HepG2 (cell line): ENCODE data around the gene MED4. TPM values are rescaled to one million over a fixed set of nuclear protein-coding genes. Genes with fewer than 3 reads are reported as not detected.
A peak's percentile ranks its signal among the peaks of the same experiment; 100 is the strongest.

Experiments
- ATF7 ChIP-seq, 2 experiments: fragments of 450-650 bp in 1 of 2; sonication (generic) in 1 of 2; formaldehyde crosslinking in 1 of 2; IDR thresholded peaks; 2 replicates each; pipeline versions ENCODE4 v1.4.0 to v1.6.1; 2016 to 2020; ENCODE audit warnings: antibody characterized with exemption in 1 of 2, mild to moderate bottlenecking in 1 of 2, missing genetic modification reagents in 1 of 2
- GPN1 ChIP-seq: sonication (generic); formaldehyde crosslinking; IDR thresholded peaks from 2 replicates; pipeline ENCODE4 v1.5.1; 2020; ENCODE audit warnings: missing genetic modification reagents, borderline replicate concordance
- MAFG ChIP-seq: sonication (generic); formaldehyde crosslinking; IDR thresholded peaks from 2 replicates; pipeline ENCODE4 v1.5.1; 2020; ENCODE audit warnings: mild to moderate bottlenecking, missing genetic modification reagents
- MED8 ChIP-seq: sonication (generic); formaldehyde crosslinking; IDR thresholded peaks from 2 replicates; pipeline ENCODE4 v1.8.1; 2023; ENCODE audit warnings: mild to moderate bottlenecking, missing genetic modification reagents; ENCODE audit not compliant: insufficient replicate concordance
- NFE2L2 ChIP-seq: fragments of 150-350 bp; IDR thresholded peaks from 2 replicates; pipeline ENCODE4 v1.6.1; 2014; ENCODE audit warnings: low read length
- PCBP1 ChIP-seq: fragments of 200-400 bp; formaldehyde crosslinking; IDR thresholded peaks from 2 replicates; pipeline ENCODE4 v1.6.1; 2017; ENCODE audit warnings: mild to moderate bottlenecking, low read depth, low read length, borderline replicate concordance
- ZNF17 ChIP-seq: sonication (generic); formaldehyde crosslinking; IDR thresholded peaks from 2 replicates; pipeline ENCODE4 v1.5.0; 2020; ENCODE audit warnings: mild to moderate bottlenecking, missing genetic modification reagents
- ZNF333 ChIP-seq: sonication (generic); formaldehyde crosslinking; IDR thresholded peaks from 2 replicates; pipeline ENCODE4 v1.4.0; 2020; ENCODE audit warnings: mild to moderate bottlenecking, missing genetic modification reagents, borderline replicate concordance
- ZNF572 ChIP-seq: sonication (generic); formaldehyde crosslinking; IDR thresholded peaks from 2 replicates; pipeline ENCODE4 v1.5.1; 2020; ENCODE audit warnings: mild to moderate bottlenecking, missing genetic modification reagents
- ZNF83 ChIP-seq: sonication (generic); formaldehyde crosslinking; IDR thresholded peaks from 2 replicates; pipeline ENCODE4 v1.4.0; 2020; ENCODE audit warnings: missing genetic modification reagents, mild to moderate bottlenecking, borderline replicate concordance
- ZNF879 ChIP-seq: sonication (generic); formaldehyde crosslinking; IDR thresholded peaks from 2 replicates; pipeline ENCODE4 v1.8.1; 2023; ENCODE audit warnings: missing genetic modification reagents
- polyA plus RNA-seq, 8 experiments: library from polyadenylated mRNA; depleted of rRNA in 3 of 8; stranded (reverse) in 7 of 8; unstranded in 1 of 8; fragments of >200 nt; fragmentation: Illumina TruSeq in 4 of 8; extraction: Trizol in 4 of 8; gene quantifications; 2 replicates each; pipeline versions ENCODE4 v1.2.1 to v1.2.3, GENCODE V29; 2011 to 2016; ENCODE audit warnings: low read depth in 4 of 8, missing spikeins in 1 of 8, mixed read lengths in 1 of 8; ENCODE audit not compliant: insufficient read depth in 1 of 8
- total RNA-seq, 5 experiments: library from RNA; depleted of rRNA; stranded (reverse); fragments of >200 nt; fragmentation: Illumina TruSeq; extraction: Trizol; gene quantifications; 2 replicates each; pipeline ENCODE4 v1.2.3, GENCODE V29; 2016; ENCODE audit warnings: low read depth in 1 of 5
- TF ChIP-seq, protein P1 (sequence below): sonication (generic); formaldehyde crosslinking; IDR thresholded peaks from 2 replicates; pipeline ENCODE4 v1.4.0; 2020; ENCODE audit warnings: missing genetic modification reagents
- TF ChIP-seq, protein P2 (sequence below): sonication (generic); formaldehyde crosslinking; IDR thresholded peaks from 2 replicates; pipeline ENCODE4 v1.5.1; 2020; ENCODE audit warnings: mild to moderate bottlenecking, missing genetic modification reagents, borderline replicate concordance
- TF ChIP-seq, protein P3 (sequence below): sonication (generic); formaldehyde crosslinking; IDR thresholded peaks from 2 replicates; pipeline ENCODE4 v1.4.0; 2020; ENCODE audit warnings: mild to moderate bottlenecking, missing genetic modification reagents

The MED4 gene
- total and polyA plus RNA-seq, 2 of the 13 experiments (the other 11 are each of a cell fraction or from before 2014, with no cell fraction given), result 49.4 to 57.8 TPM

DNA sequence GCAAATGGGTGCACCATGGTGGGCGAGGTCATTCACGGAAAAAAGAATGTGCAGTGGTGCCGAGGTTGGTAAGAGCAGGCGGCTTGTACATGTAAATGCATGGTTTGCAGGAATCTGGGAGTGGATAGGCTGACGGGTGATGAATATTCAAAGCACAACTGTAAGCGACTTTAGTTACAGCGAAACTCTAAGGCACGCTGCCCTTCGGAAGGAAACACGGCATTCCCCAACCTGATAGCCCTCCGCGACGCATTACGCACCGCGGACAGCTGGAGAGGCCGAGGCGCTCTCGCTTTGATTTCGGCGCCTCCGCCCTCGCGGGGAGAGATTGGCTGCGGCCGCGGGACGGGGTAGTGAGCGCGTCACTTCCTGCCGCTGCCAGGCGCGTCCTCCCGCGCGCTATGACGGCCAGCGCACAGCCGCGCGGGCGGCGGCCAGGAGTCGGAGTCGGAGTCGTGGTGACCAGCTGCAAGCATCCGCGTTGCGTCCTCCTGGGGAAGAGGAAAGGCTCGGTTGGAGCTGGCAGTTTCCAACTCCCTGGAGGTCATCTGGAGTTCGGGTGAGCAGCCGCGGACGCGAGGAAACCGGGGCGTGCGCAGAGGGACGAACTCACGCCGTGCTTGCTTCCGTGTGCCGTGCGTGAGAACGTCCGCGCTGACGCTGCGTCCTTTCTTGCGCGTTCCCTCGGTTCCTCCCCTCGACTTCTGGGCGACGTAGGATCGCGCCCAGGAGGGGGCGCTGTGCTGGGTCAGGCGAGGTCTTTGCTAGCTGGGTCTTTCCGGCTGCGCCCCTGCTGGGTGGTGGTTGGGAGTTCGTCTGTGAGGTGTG, 57.3 kb downstream of the MED4 start, which contains the start of gene NUDT15 (continued):
- TF ChIP-seq, protein P1, sequence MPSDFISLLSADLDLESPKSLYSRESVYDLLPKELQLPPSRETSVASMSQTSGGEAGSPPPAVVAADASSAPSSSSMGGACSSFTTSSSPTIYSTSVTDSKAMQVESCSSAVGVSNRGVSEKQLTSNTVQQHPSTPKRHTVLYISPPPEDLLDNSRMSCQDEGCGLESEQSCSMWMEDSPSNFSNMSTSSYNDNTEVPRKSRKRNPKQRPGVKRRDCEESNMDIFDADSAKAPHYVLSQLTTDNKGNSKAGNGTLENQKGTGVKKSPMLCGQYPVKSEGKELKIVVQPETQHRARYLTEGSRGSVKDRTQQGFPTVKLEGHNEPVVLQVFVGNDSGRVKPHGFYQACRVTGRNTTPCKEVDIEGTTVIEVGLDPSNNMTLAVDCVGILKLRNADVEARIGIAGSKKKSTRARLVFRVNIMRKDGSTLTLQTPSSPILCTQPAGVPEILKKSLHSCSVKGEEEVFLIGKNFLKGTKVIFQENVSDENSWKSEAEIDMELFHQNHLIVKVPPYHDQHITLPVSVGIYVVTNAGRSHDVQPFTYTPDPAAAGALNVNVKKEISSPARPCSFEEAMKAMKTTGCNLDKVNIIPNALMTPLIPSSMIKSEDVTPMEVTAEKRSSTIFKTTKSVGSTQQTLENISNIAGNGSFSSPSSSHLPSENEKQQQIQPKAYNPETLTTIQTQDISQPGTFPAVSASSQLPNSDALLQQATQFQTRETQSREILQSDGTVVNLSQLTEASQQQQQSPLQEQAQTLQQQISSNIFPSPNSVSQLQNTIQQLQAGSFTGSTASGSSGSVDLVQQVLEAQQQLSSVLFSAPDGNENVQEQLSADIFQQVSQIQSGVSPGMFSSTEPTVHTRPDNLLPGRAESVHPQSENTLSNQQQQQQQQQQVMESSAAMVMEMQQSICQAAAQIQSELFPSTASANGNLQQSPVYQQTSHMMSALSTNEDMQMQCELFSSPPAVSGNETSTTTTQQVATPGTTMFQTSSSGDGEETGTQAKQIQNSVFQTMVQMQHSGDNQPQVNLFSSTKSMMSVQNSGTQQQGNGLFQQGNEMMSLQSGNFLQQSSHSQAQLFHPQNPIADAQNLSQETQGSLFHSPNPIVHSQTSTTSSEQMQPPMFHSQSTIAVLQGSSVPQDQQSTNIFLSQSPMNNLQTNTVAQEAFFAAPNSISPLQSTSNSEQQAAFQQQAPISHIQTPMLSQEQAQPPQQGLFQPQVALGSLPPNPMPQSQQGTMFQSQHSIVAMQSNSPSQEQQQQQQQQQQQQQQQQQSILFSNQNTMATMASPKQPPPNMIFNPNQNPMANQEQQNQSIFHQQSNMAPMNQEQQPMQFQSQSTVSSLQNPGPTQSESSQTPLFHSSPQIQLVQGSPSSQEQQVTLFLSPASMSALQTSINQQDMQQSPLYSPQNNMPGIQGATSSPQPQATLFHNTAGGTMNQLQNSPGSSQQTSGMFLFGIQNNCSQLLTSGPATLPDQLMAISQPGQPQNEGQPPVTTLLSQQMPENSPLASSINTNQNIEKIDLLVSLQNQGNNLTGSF (CRISPR knock-in tag), result peak; percentile 31; the same call in 1 of the 2 replicates
- TF ChIP-seq NFE2L2 (no peak), ZNF333 (CRISPR knock-in tag) (0 out of 2 replicates have a peak, but pooled peaks have one; percentile 50), MAFG (CRISPR knock-in tag) (no peak), ATF7 (IDR thresholded peaks at IDR 0.05) (no peak), ATF7 (CRISPR knock-in tag; IDR thresholded peaks at IDR 0.05) (peak; percentile 92), ZNF83 (CRISPR knock-in tag) (0 out of 2 replicates have a peak, but pooled peaks have one; percentile 61), PCBP1 (no peak), ZNF879 (CRISPR knock-in tag) (0 out of 2 replicates have a peak, but pooled peaks have one; percentile 27), ZNF572 (CRISPR knock-in tag) (peak; percentile 85; the same call in 1 of the 2 replicates), GPN1 (CRISPR knock-in tag) (0 out of 2 replicates have a peak, but pooled peaks have one; percentile 48), ZNF17 (CRISPR knock-in tag) (no peak), MED8 (CRISPR knock-in tag) (peak; percentile 66)
- TF ChIP-seq, protein P2, sequence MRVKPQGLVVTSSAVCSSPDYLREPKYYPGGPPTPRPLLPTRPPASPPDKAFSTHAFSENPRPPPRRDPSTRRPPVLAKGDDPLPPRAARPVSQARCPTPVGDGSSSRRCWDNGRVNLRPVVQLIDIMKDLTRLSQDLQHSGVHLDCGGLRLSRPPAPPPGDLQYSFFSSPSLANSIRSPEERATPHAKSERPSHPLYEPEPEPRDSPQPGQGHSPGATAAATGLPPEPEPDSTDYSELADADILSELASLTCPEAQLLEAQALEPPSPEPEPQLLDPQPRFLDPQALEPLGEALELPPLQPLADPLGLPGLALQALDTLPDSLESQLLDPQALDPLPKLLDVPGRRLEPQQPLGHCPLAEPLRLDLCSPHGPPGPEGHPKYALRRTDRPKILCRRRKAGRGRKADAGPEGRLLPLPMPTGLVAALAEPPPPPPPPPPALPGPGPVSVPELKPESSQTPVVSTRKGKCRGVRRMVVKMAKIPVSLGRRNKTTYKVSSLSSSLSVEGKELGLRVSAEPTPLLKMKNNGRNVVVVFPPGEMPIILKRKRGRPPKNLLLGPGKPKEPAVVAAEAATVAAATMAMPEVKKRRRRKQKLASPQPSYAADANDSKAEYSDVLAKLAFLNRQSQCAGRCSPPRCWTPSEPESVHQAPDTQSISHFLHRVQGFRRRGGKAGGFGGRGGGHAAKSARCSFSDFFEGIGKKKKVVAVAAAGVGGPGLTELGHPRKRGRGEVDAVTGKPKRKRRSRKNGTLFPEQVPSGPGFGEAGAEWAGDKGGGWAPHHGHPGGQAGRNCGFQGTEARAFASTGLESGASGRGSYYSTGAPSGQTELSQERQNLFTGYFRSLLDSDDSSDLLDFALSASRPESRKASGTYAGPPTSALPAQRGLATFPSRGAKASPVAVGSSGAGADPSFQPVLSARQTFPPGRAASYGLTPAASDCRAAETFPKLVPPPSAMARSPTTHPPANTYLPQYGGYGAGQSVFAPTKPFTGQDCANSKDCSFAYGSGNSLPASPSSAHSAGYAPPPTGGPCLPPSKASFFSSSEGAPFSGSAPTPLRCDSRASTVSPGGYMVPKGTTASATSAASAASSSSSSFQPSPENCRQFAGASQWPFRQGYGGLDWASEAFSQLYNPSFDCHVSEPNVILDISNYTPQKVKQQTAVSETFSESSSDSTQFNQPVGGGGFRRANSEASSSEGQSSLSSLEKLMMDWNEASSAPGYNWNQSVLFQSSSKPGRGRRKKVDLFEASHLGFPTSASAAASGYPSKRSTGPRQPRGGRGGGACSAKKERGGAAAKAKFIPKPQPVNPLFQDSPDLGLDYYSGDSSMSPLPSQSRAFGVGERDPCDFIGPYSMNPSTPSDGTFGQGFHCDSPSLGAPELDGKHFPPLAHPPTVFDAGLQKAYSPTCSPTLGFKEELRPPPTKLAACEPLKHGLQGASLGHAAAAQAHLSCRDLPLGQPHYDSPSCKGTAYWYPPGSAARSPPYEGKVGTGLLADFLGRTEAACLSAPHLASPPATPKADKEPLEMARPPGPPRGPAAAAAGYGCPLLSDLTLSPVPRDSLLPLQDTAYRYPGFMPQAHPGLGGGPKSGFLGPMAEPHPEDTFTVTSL (CRISPR knock-in tag), result peak; percentile 76; the same call in 1 of the 2 replicates
- TF ChIP-seq, protein P3, sequence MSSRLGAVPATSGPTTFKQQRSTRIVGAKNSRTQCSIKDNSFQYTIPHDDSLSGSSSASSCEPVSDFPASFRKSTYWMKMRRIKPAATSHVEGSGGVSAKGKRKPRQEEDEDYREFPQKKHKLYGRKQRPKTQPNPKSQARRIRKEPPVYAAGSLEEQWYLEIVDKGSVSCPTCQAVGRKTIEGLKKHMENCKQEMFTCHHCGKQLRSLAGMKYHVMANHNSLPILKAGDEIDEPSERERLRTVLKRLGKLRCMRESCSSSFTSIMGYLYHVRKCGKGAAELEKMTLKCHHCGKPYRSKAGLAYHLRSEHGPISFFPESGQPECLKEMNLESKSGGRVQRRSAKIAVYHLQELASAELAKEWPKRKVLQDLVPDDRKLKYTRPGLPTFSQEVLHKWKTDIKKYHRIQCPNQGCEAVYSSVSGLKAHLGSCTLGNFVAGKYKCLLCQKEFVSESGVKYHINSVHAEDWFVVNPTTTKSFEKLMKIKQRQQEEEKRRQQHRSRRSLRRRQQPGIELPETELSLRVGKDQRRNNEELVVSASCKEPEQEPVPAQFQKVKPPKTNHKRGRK (CRISPR knock-in tag), result no peak
